ENCODE results near the gene RMND5B.

Gene RMND5B

DNA sequence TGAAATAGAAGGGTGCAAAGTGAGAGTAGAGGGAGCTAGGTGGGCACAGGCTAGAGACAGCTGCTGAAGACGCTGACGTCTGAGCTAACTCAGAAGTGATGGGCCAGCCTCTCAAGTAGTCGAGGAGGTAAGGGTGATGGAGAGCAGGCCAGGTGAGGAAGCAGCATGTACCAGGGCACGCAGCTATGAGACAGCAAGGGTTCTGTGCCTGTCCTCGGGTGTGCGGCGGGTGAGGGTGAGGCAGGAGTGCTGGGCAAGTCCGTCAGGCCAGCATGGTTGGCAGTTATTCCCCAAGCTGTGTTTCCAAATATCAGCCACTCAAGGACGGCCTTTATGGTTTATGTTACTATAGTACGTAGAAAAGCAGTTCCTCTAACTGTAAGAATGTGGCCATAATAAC lies 6.2 kb downstream of the RMND5B start:
- no peak for FAIRE-seq

DNA sequence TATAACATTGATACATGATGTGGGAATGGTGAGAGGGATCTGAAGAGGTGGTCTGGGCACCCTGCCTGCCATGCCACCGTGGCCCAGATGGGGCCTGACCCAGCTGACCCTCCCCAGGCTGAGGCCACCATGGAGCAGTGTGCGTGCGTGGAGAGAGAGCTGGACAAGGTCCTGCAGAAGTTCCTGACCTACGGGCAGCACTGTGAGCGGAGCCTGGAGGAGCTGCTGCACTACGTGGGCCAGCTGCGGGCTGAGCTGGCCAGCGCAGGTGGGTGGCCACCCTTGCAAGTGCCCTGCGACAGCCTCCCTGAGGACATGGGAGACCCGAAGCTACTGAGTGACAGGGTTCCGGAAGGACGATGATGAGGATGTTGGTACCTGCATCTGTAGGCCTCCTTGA lies 7.2 kb downstream of the RMND5B start:
- no peak for FAIRE-seq

DNA sequence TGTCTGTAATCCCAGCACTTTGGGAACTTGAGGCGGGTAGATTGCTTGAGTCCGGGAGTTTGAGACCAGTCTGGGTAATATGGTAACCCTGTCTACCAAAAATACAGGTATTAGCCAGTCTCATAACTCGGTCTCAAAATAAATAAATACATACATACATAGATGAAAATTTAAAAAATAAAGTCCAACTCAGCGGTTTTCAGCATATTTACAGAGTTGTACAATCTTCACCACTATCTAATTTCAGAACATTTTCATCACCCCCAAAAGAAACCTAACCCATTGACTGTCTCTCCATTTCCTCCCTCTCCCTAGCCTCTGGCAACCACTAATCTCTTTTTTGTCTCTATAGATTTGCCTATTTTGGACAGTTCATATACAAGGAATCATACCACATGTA lies 10.7 kb downstream of the RMND5B start:
- no peak for FAIRE-seq

DNA sequence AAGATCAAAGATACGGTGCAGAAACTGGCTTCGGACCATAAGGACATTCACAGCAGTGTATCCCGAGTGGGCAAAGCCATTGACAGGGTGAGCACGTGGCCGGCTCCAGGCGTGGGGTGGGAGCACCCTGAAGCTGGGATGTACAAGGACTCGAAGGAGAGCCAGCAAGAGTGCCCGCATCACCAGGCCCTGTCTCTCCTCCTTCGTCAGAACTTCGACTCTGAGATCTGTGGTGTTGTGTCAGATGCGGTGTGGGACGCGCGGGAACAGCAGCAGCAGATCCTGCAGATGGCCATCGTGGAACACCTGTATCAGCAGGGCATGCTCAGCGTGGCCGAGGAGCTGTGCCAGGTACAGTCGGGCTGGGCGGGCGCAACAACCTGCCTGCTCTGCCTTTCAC lies 11.8 kb downstream of the RMND5B start:
- no peak for FAIRE-seq

DNA sequence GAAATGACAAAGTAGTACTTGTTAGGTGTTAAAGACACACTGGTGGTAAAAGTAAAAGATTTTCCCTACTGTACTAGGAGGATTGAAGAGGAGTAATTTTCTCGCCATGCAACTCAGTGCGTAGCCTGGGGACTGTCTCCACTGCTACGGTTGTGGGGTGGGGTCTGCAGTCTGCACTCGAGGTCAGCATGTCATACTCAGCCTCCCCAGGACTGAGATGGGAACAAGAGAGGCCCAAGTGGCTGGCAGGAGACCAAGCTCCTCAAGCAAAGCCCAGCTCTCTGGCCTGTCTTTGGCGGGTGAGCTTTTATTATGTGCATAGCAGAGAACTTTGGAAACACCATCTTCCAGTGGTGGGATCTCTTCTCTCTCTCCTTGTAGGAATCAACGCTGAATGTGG lies 12.4 kb downstream of the RMND5B start:
- FAIRE-seq, result no peak

DNA sequence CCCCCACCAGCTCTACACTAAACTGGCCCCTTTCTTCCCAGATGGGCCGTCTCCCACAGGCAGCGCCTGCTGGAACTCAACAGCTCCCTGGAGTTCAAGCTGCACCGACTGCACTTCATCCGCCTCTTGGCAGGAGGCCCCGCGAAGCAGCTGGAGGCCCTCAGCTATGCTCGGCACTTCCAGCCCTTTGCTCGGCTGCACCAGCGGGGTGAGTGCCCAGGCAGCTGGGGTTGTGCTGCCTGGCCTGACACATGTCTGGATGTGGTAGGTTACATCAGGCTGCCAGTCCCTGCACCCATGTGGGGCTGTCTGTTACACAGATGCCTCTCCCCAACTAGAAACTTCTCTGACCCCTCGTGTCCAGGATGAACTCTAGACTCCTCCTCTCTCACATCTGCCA lies 13.1 kb downstream of the RMND5B start:
- FAIRE-seq, result no peak

DNA sequence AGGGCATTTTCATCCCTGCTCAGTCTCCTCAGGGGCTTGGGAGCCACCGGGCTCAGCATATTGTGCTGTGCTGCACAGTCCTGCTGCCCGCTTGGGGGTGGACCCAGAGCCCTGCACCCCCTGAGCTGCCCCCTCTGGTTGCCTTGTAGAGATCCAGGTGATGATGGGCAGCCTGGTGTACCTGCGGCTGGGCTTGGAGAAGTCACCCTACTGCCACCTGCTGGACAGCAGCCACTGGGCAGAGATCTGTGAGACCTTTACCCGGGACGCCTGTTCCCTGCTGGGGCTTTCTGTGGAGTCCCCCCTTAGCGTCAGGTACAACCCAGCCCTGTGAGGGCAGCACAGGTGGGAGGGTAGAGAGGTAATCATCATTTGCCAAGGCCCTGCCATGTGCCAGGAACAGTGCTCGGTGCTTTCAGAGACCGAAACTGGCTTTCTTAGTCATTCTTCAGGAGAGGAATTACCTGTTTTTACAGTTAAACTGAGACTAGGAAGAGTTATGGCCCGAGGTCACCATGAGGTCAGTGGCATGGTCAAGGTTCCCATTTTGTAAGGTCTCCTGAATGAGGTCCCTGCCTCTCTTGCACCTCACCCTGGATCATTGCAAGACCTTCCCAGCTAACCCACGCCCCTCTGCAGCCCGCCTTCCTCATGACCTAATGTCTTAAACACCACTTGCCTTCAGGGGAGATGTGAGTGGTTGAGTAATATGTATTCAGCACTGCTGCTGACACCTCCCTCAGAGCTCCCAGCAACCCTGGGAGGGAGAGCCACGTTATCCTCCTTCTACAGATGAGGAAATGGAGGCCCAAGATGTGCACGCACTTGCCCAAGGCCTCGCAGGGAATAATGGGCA lies 15.4 kb downstream of the RMND5B start:
- no peak for FAIRE-seq

DNA sequence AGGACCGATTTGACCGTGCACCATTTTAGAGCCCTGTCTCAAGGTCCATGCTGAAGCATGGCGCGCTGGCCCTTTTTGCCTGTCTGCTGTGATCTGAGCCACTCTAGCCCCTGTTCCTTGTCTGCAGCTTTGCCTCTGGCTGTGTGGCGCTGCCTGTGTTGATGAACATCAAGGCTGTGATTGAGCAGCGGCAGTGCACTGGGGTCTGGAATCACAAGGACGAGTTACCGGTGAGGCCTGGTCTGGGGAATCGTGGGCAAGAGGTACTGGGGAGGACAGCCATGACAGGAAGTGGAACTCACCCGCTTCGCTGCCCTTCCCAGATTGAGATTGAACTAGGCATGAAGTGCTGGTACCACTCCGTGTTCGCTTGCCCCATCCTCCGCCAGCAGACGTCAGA lies 16.6 kb downstream of the RMND5B start:
- no peak for FAIRE-seq

DNA sequence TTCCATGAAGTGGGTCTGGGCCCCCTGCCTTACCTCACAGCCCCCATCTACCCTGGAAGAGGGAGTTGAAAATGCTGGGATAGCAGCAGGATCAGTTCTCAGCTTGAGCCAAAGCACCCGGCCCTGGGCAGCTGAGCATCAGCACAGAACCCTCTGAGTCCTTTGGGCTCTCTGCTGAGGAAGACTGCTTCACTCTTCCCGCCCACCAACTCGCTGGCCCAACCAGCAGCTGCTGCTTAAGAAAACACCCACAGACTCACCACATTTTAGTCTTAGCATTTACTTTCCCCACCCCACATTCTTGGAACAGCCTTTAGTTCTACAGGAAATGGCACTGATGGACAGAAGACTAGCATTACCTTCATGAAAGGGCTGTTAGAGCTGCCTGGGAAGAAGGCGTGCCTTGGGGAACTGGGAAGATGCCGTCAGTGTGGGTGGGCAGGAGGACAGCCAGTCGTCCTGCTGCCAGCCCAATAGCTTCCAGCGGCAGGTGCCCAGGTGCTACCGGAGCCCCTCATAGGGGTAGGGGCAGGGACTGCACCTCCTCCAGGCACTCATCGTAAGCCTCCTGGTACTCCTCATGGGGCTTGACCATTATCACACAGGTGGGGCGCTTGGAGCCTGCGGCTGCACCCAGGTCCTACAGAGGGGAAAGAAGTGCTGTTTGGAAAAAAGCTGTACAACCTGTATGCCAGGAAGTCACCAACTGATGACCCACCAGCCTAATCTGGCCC lies 18.6 kb downstream of the RMND5B start:
- FAIRE-seq, result no peak

DNA sequence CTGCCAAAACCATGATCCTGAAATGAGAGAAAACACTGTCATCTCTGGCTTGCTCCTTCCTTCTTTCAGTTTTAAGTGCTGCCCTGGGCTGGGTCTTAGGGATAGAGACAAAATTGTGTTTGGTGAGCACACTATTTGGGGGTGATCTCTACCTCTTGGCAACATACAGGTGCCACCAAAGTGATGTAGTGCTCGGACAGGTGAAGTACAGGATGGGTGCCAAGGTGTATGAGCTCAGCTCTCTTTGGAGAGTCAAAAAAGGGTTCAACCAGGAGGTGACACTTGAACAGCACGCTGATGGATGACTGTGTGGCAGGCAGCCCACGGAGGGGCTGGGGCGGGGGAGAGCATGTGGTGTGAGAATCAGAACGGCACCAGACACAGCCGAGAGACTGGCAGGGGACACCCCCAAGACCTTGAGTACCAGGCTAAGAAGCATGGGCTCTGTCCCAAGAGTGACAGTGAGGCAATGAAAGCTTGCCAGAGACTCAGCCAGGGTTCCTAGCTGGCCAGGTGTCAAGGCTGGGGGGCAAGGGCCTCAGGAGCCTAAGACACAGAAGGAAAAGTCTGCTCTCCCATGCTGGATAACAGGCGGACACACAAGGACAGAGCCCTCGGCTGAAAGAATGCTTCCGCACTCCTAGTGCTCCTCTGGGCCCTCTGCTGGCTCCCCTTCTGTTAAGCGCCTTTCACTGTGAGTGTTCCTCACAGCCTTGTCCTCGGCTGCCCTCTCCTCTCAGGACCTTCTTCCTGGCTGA lies 20.3 kb downstream of the RMND5B start:
- no peak for FAIRE-seq

DNA sequence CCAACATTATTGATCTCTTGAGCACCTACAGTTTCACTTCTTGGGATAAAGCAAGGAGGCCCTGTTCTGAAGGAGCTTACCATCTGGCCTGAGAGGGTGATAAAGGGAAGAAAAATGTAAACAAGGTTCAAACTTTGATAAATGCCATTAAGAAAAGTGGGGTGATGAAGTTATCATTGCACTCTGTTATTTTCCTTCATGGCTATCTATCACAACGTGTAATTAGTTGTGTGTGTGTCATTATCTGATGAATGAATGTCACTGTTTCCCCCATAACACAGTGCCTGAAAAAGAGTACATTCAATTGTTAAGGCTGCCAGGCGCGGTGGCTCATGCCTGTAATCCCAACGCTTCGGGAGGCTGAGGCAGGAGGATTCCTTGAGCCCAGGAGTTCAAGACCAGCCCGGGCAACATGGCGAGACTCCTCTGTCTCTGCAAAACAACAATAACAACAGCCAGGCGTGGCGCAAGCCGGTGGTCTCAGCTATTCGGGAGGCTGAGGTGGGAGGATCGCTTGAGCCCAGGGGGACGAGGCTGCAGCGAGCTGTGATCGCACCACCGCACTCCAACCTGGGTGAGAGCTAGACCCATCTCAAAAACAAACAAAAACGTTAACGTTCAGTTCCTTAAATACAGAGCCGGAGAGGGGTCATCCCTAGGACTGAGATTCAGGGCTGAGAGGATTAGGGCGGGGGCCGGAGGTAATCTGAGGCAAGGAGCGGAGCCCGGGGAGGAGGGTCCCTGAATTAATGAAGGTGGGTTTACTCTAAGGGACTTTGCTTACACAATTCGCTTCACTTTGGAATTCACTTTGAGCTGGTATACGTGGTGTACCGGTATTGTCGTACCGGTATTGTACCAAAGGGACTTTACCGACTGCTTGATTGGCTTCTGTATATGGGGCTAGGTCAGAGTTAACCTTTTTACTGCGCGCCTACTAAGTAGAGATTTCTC lies 22.0 kb downstream of the RMND5B start:
- FAIRE-seq, result no peak

DNA sequence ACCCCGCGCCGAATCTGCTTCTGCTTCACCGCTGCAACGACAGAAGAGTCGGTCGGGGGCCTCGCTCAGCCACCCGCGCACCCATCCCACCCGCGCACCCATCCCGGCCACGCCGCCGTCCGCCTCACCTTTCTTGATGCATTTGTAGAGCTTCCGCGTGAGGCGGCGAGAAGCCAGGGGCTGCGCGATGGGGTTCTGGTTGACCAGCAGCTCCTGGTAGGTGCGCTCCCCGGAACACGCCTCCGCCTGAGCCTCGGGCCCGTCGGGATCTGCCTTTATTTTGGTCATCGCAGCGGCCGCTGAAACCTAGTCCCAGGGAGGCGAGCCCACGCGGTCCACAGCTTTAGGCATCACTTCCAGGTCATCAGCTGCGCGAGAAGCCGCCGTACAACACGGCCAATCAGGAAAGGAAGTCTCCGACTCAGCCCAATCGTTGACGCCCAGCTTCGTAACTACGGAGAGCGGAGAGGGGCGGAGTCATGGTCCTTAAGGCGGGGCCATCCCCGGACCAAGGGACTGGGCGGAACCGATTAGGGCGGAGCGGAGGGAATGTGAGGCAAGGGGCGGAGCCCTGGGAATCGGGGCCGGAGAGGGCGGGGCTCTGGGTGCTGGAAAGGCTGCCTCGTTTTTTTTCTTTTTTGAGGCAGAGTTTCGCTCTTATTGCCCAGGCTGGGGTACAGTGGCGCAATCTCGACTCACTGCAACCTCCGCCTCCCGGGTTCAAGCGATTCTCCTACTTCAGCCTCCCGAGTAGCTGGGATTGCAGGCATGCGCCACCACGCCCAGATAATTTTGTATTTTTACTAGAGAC lies 22.9 kb downstream of the RMND5B start, which contains the start of gene NHP2:
Gene NHP2 (minus strand): TSS at position 356 of the 811 bp plus-strand sequence. CDS start 68 bp downstream, at position 288.
- peak; percentile 94 for FAIRE-seq

DNA sequence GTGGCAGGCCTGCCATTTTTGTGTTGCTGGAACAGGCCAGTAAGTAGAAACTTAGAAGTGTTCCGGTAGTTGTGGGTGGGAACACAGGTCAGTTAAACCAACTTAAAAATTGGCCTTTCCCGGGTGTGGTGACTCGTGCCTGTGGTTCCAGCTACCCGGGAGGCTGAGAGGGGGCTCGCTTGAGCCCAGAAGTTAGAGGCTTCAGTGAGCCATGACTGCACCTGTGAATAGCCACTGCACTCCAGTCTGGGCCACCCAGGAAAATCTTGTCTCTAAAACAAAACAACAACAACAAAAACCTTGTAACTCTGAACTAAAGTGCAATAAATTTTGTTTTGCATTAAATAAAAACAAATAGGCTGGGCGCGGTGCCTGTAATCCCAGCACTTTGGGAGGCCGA lies 24.3 kb downstream of the RMND5B start:
- FAIRE-seq, result no peak

DNA sequence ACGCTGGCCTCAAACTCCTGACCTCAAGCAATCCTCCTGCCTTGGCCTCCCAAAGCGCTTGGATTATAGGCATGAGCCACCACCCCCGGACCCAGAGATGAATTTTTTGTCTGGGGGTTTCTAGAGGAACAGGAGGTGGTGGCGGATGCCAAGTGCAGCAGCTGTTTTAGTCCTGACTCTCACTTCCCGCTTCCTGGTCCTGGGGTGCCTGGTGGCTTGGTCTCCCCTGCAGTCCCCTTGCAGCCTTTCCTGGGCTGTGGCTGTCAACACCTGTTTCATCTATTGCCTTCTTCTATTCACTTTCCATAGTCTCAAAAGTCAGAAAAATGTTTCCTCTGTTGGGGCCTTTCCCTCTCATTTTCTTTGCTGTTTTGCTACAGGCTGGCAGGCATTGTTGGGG lies 29.4 kb downstream of the RMND5B start:
- FAIRE-seq, result no peak

DNA sequence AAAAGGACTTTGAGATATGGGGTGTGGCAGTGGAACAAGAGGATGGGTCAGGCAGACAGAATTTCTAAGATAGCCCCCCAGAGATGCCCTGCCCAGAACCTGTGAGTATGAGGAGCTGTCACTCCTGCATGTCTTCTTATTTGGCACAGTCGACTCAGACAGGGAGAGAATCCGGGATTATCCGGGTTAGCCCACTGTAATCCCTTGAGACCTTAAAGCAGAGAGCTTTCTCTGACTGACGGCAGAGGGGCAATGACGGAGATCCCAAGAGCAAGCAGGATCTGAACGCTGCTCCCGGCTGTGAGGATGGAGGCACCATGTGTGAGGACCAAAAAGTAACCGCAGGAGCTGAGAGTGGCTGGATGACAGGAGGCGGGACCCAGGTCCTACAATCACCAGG lies 31.7 kb downstream of the RMND5B start:
- no peak for FAIRE-seq

DNA sequence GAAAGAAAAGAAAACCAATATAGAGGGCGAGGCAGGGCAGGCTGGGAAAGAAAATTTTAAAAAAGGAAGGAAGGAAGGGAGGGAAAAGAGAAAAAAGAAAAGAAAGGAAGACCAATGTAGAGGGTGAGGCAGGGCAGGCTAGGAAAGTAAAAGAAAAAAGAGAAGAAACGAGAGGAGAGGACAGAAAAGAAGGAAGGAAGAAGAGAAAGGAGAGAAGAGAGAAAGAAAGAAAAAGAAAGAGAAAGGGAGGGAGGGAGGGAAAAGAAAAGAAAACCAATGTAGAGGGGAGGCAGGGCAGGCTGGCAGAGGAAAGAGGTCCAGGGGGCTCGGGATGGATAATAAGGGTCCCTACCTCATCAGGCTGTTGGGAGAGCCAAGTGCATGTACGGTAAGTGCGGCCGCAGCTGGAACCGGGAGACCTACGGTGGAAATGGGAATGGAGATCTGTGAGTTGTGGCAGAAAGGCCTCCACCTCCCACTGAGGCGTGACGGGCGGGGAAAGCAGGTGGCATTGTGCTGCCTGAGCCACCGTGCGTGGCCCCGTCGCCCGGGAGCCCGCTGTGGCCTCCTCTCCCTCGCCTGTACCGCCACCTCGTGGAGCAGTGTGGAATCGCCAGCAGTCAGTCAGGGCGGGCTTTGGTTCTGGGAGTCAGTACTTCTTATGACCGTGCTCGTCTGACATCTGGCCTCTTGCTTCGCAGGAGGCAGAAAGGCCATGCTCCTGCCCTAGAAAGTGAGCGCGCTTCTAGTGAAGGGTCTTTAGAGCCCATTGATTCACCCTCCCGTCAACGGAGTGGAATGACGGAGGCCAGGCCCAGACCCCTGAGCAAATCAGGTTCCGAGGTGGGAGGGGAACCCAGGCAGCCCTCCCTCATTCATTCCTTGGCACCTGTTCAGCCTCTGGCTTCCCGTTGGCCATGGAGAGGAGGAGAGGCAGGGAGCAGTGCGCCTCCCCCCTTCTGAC lies 33.2 kb downstream of the RMND5B start:
- FAIRE-seq, result no peak

DNA sequence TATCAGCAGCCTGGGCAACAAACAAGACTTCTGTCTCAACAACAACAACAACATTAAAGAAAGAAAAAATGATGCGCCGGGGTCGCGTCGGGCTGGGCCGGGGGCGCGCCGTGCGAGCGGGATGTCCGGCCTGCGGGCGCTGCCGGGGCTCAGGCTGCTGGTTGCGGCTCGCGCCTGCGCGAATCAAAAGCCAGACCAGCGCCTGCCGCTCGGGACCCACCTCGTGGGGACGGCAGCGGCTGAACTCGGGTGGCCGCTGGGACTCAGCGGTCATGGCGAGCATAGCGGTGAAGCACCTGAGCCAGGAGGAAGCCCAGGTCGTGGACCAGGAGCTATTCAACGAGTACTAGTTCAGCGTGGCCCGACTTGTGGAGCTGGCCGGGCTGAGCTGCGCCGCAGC lies 34.8 kb downstream of the RMND5B start:
- no peak for FAIRE-seq

DNA sequence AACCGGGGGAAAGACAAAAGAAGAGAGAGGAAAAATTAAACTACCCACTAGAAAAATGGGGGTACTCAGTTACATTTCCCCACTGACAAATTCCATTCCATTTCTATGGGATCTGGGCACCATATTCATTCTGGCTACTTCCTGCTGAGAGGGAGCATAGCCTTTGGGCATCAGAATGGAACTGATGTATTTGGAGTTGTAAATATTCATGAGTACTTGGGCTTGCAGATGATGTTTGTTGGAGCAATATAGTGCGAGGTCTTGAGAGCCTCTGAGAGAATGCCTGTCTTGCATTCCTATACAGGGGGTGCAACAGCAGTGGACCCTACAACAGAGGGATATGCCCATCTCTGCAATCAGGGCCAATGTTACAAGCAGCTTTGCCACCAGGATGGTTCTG lies 39.6 kb downstream of the RMND5B start:
- FAIRE-seq, result no peak

DNA sequence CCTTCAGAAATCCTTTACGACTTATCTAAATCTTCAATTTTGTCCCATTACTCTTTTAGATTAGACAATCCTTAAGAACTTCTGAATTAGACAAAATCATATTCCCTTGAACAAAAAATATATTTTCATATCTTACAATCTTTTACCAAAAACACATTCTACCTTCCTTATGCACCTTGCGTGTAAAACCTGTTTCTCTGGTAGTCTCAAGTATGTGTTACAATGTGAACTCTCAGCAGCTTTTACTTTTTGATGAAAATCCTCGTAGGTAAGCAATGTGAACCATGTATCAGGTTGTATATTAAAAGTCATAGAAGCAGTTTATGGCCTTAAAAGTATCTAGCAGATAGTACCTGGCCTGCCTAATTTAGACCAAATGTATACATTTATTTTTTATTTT lies 43.6 kb downstream of the RMND5B start:
- no peak for FAIRE-seq

DNA sequence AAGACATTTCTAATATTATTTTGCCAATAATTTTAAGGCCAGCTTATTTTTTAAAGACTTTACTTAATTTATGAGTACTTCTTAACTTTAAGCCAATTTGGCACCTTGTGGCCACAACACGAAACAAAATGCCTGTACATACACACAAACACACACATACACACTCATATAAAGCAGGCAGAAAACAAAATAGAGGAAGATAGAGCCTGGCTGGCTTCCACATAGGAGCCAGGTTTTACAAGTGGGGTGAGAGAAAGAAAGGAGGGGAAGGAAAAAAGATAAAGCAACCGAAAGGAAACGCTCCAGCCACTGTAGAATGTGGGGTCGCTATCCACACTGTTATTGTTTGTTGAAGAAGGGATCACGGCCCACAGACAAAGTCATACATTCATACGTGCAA lies 46.0 kb downstream of the RMND5B start:
- no peak for FAIRE-seq

Measured in islet of Langerhans (tissue), 1 donor.